GM12864 (cell line): Measurements from ENCODE around the gene ST6GALNAC3.
A peak's percentile ranks its signal among the peaks of the same experiment; 100 is the strongest.

ENCODE experiments used
- DNase-seq: peaks from one replicate; pipeline ENCODE4 v3.0.0-alpha.2; 2011; ENCODE audit warnings: low read depth
- H3K4me3 ChIP-seq: 2 replicates; pipeline ENCODE4 v1.5.1; 2011; ENCODE audit warnings: mild to moderate bottlenecking, low read depth, low read length, control low read depth
- TF ChIP-seq, protein P1 (sequence below): IDR thresholded peaks from 2 replicates; pipeline ENCODE4 v1.5.1; 2011; ENCODE audit warnings: low read depth, mild to moderate bottlenecking, moderate library complexity, low read length, control low read depth, inconsistent platforms; ENCODE audit errors: missing control alignments

Gene ST6GALNAC3

GRCh38 chr1:76418531-76418930 is 344.0 kb downstream of the ST6GALNAC3 start:
- DNase-seq: no peak
- TF ChIP-seq, protein P1, sequence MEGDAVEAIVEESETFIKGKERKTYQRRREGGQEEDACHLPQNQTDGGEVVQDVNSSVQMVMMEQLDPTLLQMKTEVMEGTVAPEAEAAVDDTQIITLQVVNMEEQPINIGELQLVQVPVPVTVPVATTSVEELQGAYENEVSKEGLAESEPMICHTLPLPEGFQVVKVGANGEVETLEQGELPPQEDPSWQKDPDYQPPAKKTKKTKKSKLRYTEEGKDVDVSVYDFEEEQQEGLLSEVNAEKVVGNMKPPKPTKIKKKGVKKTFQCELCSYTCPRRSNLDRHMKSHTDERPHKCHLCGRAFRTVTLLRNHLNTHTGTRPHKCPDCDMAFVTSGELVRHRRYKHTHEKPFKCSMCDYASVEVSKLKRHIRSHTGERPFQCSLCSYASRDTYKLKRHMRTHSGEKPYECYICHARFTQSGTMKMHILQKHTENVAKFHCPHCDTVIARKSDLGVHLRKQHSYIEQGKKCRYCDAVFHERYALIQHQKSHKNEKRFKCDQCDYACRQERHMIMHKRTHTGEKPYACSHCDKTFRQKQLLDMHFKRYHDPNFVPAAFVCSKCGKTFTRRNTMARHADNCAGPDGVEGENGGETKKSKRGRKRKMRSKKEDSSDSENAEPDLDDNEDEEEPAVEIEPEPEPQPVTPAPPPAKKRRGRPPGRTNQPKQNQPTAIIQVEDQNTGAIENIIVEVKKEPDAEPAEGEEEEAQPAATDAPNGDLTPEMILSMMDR: no peak
- H3K4me3 ChIP-seq: no peak overlapping the region

GRCh38 chr1:76419603-76420002 is 345.1 kb downstream of the ST6GALNAC3 start:
- TF ChIP-seq, protein P1: no peak
- H3K4me3 ChIP-seq: no peak overlapping the region
- no peak for DNase-seq

DNA sequence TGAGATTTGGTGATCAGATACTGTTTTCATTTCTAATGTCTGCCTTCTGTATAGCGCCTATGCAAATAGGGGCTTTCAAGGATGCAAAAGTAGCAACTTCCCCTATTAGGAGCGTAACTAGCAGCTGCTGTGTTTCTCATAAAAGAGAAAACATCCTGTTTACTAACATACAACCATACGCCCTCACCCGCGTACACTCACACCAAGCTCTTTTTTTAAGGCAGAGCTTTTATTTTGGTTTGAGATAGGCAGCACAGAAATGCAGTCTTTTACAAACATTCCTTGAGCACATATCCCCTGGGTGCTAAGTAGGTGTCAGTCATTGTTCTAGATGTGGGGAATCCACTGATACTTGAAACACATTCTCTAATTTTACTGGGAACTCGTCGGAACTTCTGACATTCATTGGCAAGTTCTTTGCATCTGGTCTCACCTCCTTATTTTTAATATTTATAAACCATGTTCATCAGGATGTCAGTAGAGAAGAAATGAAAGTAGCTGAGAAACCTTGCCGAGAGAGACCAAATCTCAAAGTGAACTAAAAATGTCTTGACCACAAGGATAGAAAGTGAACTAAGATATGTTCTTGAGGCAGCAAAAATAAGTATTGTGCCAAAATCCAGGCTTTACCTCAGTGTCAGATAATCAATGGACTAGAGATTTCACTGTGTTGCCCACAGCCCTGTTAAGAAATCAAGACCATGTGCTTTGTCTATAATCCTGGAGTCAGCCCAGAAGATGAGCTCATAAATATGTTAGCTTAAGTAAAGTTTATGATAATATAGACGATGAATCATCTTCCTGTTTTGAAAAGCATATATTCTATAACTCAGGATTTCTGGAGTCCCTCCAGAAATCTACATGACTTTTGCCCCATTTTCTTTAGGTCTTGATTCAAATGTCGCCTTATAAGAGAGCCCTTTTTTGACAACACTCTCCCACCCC is 350.9 kb downstream of the ST6GALNAC3 start:
- H3K4me3 ChIP-seq: peak overlapping the region; percentile 1; the same call in 1 of the 2 replicates
- peak; percentile 60 for DNase-seq
- TF ChIP-seq, protein P1: no peak

DNA sequence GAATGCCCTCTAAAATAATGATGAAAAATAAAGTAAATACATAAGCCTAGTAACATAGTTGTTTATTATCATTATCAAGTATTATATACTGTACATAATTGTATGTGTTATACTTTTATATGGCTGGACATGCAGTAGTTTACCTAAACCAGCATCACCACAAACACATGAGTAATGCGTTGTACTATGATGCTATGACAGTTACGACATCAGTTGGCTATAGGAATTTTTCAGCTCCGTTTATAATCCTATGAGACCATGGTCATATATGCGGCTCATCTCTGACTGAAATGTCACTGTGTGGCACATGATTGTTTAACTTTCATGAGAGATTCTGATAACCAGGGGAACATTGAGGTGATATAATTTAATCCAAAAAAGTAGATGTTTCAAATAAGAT is 352.1 kb downstream of the ST6GALNAC3 start:
- DNase-seq: no peak
- H3K4me3 ChIP-seq: no peak overlapping the region
- TF ChIP-seq, protein P1: no peak

DNA sequence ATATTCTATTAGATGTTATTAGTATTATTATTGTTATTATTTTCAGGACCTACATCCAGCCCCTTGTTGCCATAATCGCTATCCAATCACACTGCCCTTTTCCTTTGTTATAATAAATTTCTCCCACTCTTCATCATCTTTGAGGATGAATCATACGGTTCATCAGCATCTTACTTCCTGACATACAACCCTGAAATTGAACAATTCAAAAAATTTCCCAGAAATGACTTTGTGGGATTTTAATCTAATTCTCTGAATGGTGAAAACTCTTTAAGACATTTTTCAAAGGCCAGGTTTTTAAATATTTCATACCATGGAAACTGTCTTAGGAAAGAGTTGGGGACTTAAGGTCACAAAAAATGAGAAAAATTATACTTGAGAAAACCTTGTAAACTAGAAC is 353.5 kb downstream of the ST6GALNAC3 start:
- TF ChIP-seq, protein P1: no peak
- H3K4me3 ChIP-seq: no peak overlapping the region
- DNase-seq: no peak

GRCh38 chr1:76430531-76430930 is 356.0 kb downstream of the ST6GALNAC3 start:
- no peak overlapping the region for H3K4me3 ChIP-seq
- DNase-seq: no peak
- TF ChIP-seq, protein P1: no peak
